OCI-LY3 (cell line): Measurements from ENCODE around the gene DSCAM.
"Not testable (repeated sequence)": the region's sequence is repeated elsewhere in the genome, so short reads cannot be mapped to it uniquely, and the experiment has no call there.

ENCODE experiments used
- H2AFZ ChIP-seq: fragments of 200-600, 300-600 bp; shearing (Covaris generic); 2 replicates; pipeline ENCODE4 v1.6.0; 2014; ENCODE audit warnings: antibody characterized with exemption, low read depth, low read length
- H3K27ac ChIP-seq: fragments of 200-600, 300-600 bp; sonication (generic); 2 replicates; pipeline ENCODE4 v1.5.1; 2014; ENCODE audit warnings: mild to moderate bottlenecking, low read length, moderate library complexity, mixed read lengths
- H3K27me3 ChIP-seq: fragments of 200-600, 300-600 bp; sonication (generic); 2 replicates; pipeline ENCODE4 v1.6.1; 2014; ENCODE audit warnings: low read depth, low read length, mixed read lengths
- H3K36me3 ChIP-seq: fragments of 200-600, 300-600 bp; sonication (generic); replicated peaks from 2 replicates; pipeline ENCODE3; 2014; ENCODE audit warnings: low read depth, low read length, mixed read lengths
- H3K4me1 ChIP-seq: fragments of 300-600, 200-600 bp; sonication (generic); 2 replicates; pipeline ENCODE4 v1.6.1; 2014; ENCODE audit warnings: low read length, mixed read lengths
- H3K4me2 ChIP-seq: fragments of 200-600, 300-600 bp; sonication (generic); 2 replicates; pipeline ENCODE4 v1.6.1; 2014; ENCODE audit warnings: low read length, mixed read lengths
- H3K4me3 ChIP-seq: fragments of 300-600, 200-600 bp; sonication (generic); 2 replicates; pipeline ENCODE4 v1.5.1; 2014; ENCODE audit warnings: antibody characterized with exemption, mild to moderate bottlenecking, low read length, moderate library complexity
- H3K79me2 ChIP-seq: fragments of 300-600, 200-600 bp; shearing (Covaris generic); 2 replicates; pipeline ENCODE4 v1.6.1; 2014; ENCODE audit warnings: mild to moderate bottlenecking, low read length, mixed read lengths
- H3K9ac ChIP-seq: fragments of 300-600, 200-600 bp; shearing (Covaris generic); 2 replicates; pipeline ENCODE4 v1.6.0; 2014; ENCODE audit warnings: mild to moderate bottlenecking, low read length, moderate library complexity
- H3K9me3 ChIP-seq: fragments of 200-600, 300-600 bp; shearing (Covaris generic); 2 replicates; pipeline ENCODE4 v1.6.1; 2014; ENCODE audit warnings: low read length, mixed read lengths; ENCODE audit not compliant: insufficient read depth
- H4K20me1 ChIP-seq: fragments of 200-600, 300-600 bp; sonication (generic); 2 replicates; pipeline ENCODE4 v1.6.1; 2016; ENCODE audit warnings: low read length, mixed read lengths; ENCODE audit not compliant: insufficient read depth
- CTCF ChIP-seq: fragments of 200-600, 300-600 bp; sonication (generic); IDR thresholded peaks from 2 replicates; pipeline ENCODE4 v1.5.1; 2014; ENCODE audit warnings: antibody characterized with exemption, low read length, low read depth
- EZH2phosphoT487 ChIP-seq: fragments of 200-600 bp; shearing (Covaris generic); IDR thresholded peaks from 2 replicates; pipeline ENCODE4 v1.6.1; 2018; ENCODE audit warnings: antibody characterized with exemption, mixed run types, low read depth

The DSCAM gene

GRCh38 chr21:40846587-40847411, at the start of gene DSCAM:
Gene DSCAM (minus strand): TSS chr21:40847158. CDS start chr21:40846661, 497 bp downstream.
- Histone ChIP-seq H3K9me3 (no peaks in the 10 kb centered on the region), H3K9ac (no peak within 1 kb of the TSS), H3K79me2 (no peaks in the 10 kb centered on the region), H3K4me2 (no peak within 1 kb of the TSS), H3K4me1 (peaks cover 14% of the 10 kb centered on the region), H2AFZ (no peak within 1 kb of the TSS), H3K4me3 (no peak within 1 kb of the TSS), H3K36me3 (no peaks in the 10 kb centered on the region), H3K27ac (no peak within 1 kb of the TSS), H4K20me1 (no peaks in the 10 kb centered on the region), H3K27me3 (no peaks in the 10 kb centered on the region)
- TF ChIP-seq CTCF (no peak), EZH2phosphoT487 (no peak)

- not testable (repeated sequence) for H3K36me3 ChIP-seq
These were observed 48.7 kb upstream of the DSCAM start for GRCh38 chr21:40895697-40896096.

GRCh38 chr21:40886931-40887330, 40.0 kb upstream of the DSCAM start:
- H4K20me1 ChIP-seq: no peaks in the 10 kb centered on the region

More at GRCh38 chr21:40895697-40896096, 48.7 kb upstream of the DSCAM start:
- H3K9me3 ChIP-seq, H3K27me3 ChIP-seq, H3K4me2 ChIP-seq, H2AFZ ChIP-seq, H3K27ac ChIP-seq, H3K79me2 ChIP-seq, H4K20me1 ChIP-seq, H3K4me1 ChIP-seq, H3K4me3 ChIP-seq, H3K9ac ChIP-seq: not testable (repeated sequence)

GRCh38 chr21:40886006-40886405, 39.0 kb upstream of the DSCAM start:
- Histone ChIP-seq H3K36me3 (no peaks in the 10 kb centered on the region), H3K4me1 (no peaks in the 10 kb centered on the region)
- no peak for TF ChIP-seq EZH2phosphoT487
- no peak for TF ChIP-seq CTCF

More at GRCh38 chr21:40886931-40887330, 40.0 kb upstream of the DSCAM start:
- Histone ChIP-seq H3K27me3 (no peaks in the 10 kb centered on the region), H3K4me1 (no peaks in the 10 kb centered on the region), H3K27ac (no peak overlapping the region), H3K9me3 (no peaks in the 10 kb centered on the region), H3K4me3 (no peak overlapping the region), H3K36me3 (no peaks in the 10 kb centered on the region), H3K79me2 (no peaks in the 10 kb centered on the region), H3K4me2 (no peak overlapping the region), H3K9ac (no peak overlapping the region), H2AFZ (no peak overlapping the region)
- no peak for TF ChIP-seq EZH2phosphoT487
- no peak for TF ChIP-seq CTCF

More at GRCh38 chr21:40886006-40886405, 39.0 kb upstream of the DSCAM start:
- H3K4me3 ChIP-seq: no peak overlapping the region
- no peak overlapping the region for H2AFZ ChIP-seq
- H3K9me3 ChIP-seq: no peaks in the 10 kb centered on the region
- H3K9ac ChIP-seq: no peak overlapping the region
- no peaks in the 10 kb centered on the region for H3K79me2 ChIP-seq
- H4K20me1 ChIP-seq: no peaks in the 10 kb centered on the region
- no peak overlapping the region for H3K4me2 ChIP-seq
- no peaks in the 10 kb centered on the region for H3K27me3 ChIP-seq
- no peak overlapping the region for H3K27ac ChIP-seq
